Measurements from ENCODE around the gene CDCP1. TPM values are rescaled to one million over a fixed set of nuclear protein-coding genes. Genes with fewer than 3 reads are reported as not detected.

Gene CDCP1
- total RNA-seq, 4 donors from 2014 or later, result 29.7 to 68.3 (median 61.5) TPM

DNA sequence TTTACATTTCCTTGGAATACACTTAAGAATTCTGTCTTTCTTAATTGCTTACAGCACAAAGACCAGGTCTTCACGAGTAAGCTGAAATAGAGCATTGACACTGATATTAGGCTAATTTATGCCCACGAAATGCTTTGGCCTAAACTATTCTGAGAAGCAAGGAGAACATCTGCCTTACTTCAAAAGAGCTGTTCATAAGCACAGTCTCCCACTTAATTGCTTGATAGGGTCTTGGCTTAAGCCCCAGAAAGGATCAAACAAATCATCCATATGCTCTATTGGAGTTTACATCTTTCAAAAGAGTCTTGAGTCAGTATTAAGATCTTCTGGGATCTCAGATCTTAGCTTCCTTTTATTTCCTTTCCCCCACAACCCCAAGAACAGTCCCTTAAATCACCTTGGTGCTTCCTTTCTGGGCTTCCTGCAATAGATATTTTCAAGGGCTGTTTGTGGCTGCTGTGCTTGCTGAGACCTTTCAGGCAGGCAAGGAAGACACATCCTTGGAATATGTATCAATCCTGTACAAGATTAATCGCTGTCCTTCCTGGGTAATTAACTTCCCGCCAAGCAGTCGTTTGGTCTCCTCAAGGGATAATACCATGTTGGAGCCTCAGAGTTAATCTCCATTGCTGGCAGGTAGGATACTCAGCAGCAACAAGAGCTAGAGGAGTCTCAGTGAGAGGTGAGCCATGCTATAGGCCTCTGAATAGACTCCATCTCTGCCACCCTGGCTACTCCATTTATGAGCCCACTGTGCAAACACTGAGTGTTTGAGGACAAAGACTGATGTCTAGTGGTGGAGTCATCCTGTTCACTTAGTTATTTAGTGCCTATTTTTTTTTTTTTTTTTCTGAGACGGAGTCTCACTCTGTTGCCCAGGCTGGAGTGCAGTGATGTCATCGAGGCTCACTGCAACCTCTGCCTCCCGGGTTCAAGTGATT, 42.8 kb upstream of the CDCP1 start:
- no peaks in the 10 kb centered on the region for H3K4me1 ChIP-seq
- H3K9me3 ChIP-seq, result no peaks in the 10 kb centered on the region
- no peak for DNase-seq
- TF ChIP-seq, protein P1, sequence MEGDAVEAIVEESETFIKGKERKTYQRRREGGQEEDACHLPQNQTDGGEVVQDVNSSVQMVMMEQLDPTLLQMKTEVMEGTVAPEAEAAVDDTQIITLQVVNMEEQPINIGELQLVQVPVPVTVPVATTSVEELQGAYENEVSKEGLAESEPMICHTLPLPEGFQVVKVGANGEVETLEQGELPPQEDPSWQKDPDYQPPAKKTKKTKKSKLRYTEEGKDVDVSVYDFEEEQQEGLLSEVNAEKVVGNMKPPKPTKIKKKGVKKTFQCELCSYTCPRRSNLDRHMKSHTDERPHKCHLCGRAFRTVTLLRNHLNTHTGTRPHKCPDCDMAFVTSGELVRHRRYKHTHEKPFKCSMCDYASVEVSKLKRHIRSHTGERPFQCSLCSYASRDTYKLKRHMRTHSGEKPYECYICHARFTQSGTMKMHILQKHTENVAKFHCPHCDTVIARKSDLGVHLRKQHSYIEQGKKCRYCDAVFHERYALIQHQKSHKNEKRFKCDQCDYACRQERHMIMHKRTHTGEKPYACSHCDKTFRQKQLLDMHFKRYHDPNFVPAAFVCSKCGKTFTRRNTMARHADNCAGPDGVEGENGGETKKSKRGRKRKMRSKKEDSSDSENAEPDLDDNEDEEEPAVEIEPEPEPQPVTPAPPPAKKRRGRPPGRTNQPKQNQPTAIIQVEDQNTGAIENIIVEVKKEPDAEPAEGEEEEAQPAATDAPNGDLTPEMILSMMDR (IDR thresholded peaks at IDR 0.05), result no peak
- TF ChIP-seq POLR2A (IDR thresholded peaks at IDR 0.05), result no peak
- no peaks in the 10 kb centered on the region for H3K27me3 ChIP-seq
- no peaks in the 10 kb centered on the region for H3K36me3 ChIP-seq
- no peak overlapping the region for H3K27ac ChIP-seq
- no peak overlapping the region for H3K4me3 ChIP-seq

DNA sequence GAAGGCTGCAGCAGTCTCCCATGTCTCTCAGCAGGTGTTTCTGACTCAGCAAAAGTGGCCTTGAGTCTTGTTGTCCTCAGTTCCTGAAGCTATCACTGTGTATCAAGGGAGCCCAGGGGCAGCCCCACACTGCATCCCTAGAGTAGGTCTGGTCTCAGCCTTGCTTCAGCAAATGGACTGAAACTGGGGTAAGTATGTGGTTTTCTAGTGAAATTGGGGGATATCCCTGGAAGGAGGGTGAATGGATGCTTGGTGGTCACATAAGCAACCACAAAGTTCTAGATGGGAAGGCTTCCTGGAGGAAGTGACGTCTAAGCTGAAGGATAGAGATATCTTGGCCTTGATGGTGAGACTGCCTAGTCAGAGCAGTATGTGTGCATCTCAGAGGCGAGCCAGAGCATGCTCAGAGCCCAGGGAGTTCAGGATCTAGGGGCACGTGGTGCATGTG, 41.5 kb upstream of the CDCP1 start:
- DNase-seq, result no peak
- Histone ChIP-seq H3K9me3 (no peaks in the 10 kb centered on the region), H3K27ac (no peak overlapping the region), H3K4me1 (peaks cover 0 to 2% (median 0%) of the 10 kb centered on the region in 4 donors), H3K27me3 (no peaks in the 10 kb centered on the region), H3K36me3 (no peaks in the 10 kb centered on the region), H3K4me3 (no peak overlapping the region)
- TF ChIP-seq POLR2A (IDR thresholded peaks at IDR 0.05), result no peak
- TF ChIP-seq, protein P1 (IDR thresholded peaks at IDR 0.05), result no peak

DNA sequence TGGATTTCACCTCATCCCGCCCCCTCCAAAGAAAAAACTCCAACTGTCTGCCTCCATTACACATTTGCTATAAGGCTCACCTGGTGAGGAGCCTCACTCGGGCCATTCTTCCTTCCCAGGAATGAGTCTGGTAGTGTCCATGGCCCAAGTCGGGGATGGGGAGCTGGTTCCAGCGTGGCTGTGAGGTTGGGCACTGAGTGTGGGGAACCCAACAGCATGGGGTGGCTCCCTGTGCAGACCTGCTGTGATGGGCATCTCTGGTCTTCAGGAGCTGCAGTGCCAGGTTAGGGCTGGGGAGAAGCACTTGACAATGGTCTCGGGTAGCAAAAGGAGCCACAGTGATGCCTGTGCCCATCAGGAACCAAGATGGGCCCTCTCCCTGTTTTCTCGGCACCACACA, 40.7 kb upstream of the CDCP1 start:
- no peak for DNase-seq
- no peaks in the 10 kb centered on the region for H3K9me3 ChIP-seq
- H3K36me3 ChIP-seq, result no peaks in the 10 kb centered on the region
- H3K27ac ChIP-seq, result no peak overlapping the region
- H3K4me3 ChIP-seq, result no peak overlapping the region
- TF ChIP-seq, protein P1 (IDR thresholded peaks at IDR 0.05), result no peak
- TF ChIP-seq POLR2A (IDR thresholded peaks at IDR 0.05), result no peak
- peaks cover 0 to 3% (median 0%) of the 10 kb centered on the region in 4 donors for H3K4me1 ChIP-seq
- no peaks in the 10 kb centered on the region for H3K27me3 ChIP-seq

DNA sequence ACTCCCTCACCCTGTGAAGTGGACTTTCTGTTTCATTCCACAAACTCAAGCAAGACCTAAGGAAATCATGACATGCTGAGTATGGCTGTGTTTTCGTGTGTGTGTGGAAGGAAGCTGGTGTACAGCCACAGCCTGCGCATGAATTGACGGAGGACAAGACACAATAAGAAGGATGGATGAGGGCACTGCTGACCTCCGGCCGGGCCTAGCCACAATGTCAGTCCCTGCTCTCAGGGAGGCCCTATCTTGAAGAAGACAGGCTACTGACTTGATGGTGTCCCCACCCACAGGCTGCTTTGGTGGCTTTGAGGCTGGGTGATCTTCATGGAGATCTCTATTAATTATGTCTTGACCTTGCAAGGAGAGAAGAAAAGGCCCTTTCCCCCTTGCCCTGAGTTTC, 39.3 kb upstream of the CDCP1 start:
- TF ChIP-seq, protein P1 (IDR thresholded peaks at IDR 0.05), result no peak
- TF ChIP-seq POLR2A (IDR thresholded peaks at IDR 0.05), result no peak
- no peak for DNase-seq
- H3K4me1 ChIP-seq, result peaks cover 0 to 3% (median 0%) of the 10 kb centered on the region in 4 donors
- no peaks in the 10 kb centered on the region for H3K36me3 ChIP-seq
- no peaks in the 10 kb centered on the region for H3K9me3 ChIP-seq
- no peaks in the 10 kb centered on the region for H3K27me3 ChIP-seq
- no peak overlapping the region for H3K27ac ChIP-seq
- H3K4me3 ChIP-seq, result no peak overlapping the region

DNA sequence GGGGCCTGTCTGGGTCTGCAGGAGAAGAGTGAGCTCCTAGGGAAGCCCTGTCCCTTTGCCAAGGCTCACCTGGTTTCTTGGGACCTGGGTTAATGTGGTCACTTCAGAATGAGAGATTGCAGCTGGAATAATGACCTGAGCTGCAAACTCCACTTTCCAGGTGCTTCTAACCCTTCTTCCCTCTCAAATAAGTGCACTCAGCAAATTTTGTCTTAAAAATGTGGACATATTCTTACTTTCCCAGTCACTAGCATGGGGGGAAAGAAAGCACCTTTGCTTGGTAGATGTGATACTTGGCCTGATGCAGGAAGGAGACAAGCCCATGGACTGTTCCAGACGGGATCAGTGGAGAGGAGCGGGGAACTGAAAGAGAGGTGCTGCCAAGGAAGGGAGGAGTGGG, 38.9 kb upstream of the CDCP1 start:
- H3K27me3 ChIP-seq, result no peaks in the 10 kb centered on the region
- no peak for TF ChIP-seq POLR2A (IDR thresholded peaks at IDR 0.05)
- TF ChIP-seq, protein P1 (IDR thresholded peaks at IDR 0.05), result no peak
- no peak overlapping the region for H3K4me3 ChIP-seq
- peaks cover 0 to 3% (median 0%) of the 10 kb centered on the region in 4 donors for H3K4me1 ChIP-seq
- H3K9me3 ChIP-seq, result no peaks in the 10 kb centered on the region
- H3K36me3 ChIP-seq, result no peaks in the 10 kb centered on the region
- H3K27ac ChIP-seq, result no peak overlapping the region
- no peak for DNase-seq
